GM19455 (cell line): ENCODE data around the gene FIGLA.

Experiments
- ATAC-seq: cut with Tn5 transposase; IDR thresholded peaks from one replicate; pipeline ENCODE4 v1.9.1; 2021; ENCODE audit not compliant: unreplicated experiment

The FIGLA gene

GRCh38 chr2:70790136-70790828 is at the start of gene FIGLA:
Gene FIGLA, minus strand, starts transcription at chr2:70790643. Its CDS starts 5 bp downstream, at chr2:70790638.
- ATAC-seq = no peak

GRCh38 chr2:70837980-70838925 is 47.8 kb upstream of the FIGLA start:
- no peak for ATAC-seq

- ATAC-seq = no peak
These were observed 45.2 kb upstream of the FIGLA start, which contains the start of gene CD207 for GRCh38 chr2:70835643-70836042. Gene CD207, minus strand, starts transcription at chr2:70835816. Its CDS starts 40 bp downstream, at chr2:70835776.

- ATAC-seq = no peak
These were observed 44.4 kb upstream of the FIGLA start for GRCh38 chr2:70834881-70835280.

GRCh38 chr2:70834106-70834505 is 43.7 kb upstream of the FIGLA start:
- ATAC-seq = no peak

- no peak for ATAC-seq
These were observed 42.8 kb upstream of the FIGLA start for GRCh38 chr2:70833246-70833645.

GRCh38 chr2:70832386-70832785 is 41.9 kb upstream of the FIGLA start:
- ATAC-seq = no peak

GRCh38 chr2:70831861-70832260 is 41.4 kb upstream of the FIGLA start:
- no peak for ATAC-seq

GRCh38 chr2:70830366-70830765 is 39.9 kb upstream of the FIGLA start:
- ATAC-seq = no peak

GRCh38 chr2:70829916-70830315 is 39.5 kb upstream of the FIGLA start:
- ATAC-seq = no peak

- ATAC-seq = no peak
These were observed 38.7 kb upstream of the FIGLA start for GRCh38 chr2:70828914-70829824.

GRCh38 chr2:70828115-70828514 is 37.7 kb upstream of the FIGLA start:
- ATAC-seq = no peak

- no peak for ATAC-seq
These were observed 36.9 kb upstream of the FIGLA start for GRCh38 chr2:70827388-70827787.

GRCh38 chr2:70826696-70827350 is 36.4 kb upstream of the FIGLA start:
- ATAC-seq = no peak

GRCh38 chr2:70823249-70823648 is 32.8 kb upstream of the FIGLA start:
- no peak for ATAC-seq

GRCh38 chr2:70822843-70823242 is 32.4 kb upstream of the FIGLA start:
- no peak for ATAC-seq

- ATAC-seq = no peak
These were observed 30.1 kb upstream of the FIGLA start, which contains the start of gene CLEC4F for GRCh38 chr2:70820499-70820898. Gene CLEC4F, minus strand, starts transcription at chr2:70820599. Its CDS starts 76 bp downstream, at chr2:70820523.

- ATAC-seq = no peak
These were observed 27.0 kb upstream of the FIGLA start for GRCh38 chr2:70817284-70817954.

- ATAC-seq = no peak
These were observed 26.3 kb upstream of the FIGLA start for GRCh38 chr2:70816726-70817125.
